Measurements from ENCODE around the gene VILL. TPM values are rescaled to one million over a fixed set of nuclear protein-coding genes. Genes with fewer than 3 reads are reported as not detected.

VILL gene
- total and polyA plus RNA-seq, 10 of the 15 experiments (the other 5 are each of a cell fraction or from before 2014, with no cell fraction given), result 0.15 to 5.4 (median 2.1) TPM; not detected in 1

DNA sequence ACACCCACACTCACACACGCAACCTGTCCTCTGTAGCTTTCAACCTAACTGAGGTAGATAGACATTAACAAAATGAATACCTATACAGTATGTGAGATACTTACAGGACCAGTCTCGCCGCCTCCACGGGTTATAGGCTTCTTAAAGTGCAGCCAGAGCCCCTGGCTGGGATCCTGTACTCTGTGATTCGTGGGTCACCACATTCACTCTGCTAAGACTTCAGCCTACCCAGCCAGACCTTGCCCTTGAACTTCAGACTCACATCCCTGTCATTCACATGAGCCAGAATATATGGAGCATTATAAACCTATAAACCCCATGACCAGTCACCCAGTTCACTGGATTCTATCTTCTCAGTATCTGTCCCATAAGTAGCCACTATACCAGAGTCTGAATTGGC lies 49.8 kb downstream of the VILL start:
- no peak overlapping the region for H3K4me2 ChIP-seq (ENCODE audit: control insufficient read depth, insufficient read depth)
- POLR2A ChIA-PET, result no interaction called here
- no TSS peak for BruUV-seq (replicated peaks)
- no peak overlapping the region for H3K27ac ChIP-seq (ENCODE audit: control insufficient read depth, insufficient read depth)
- intact Hi-C loops (cut with micrococcal nuclease; ENCODE audit: unreplicated experiment) (loop anchor here (1.0 kb wide), 1 partner anchor 36 kb away; no protein-coding TSS in a partner anchor), in situ Hi-C loops (cut with MboI) (no loop called here)
- H4K20me1 ChIP-seq (ENCODE audit: control insufficient read depth, insufficient read depth), result no peaks in the 10 kb centered on the region
- TF ChIP-seq ZNF622 (IDR thresholded peaks at IDR 0.05), result no peak
- TF ChIP-seq, protein P1, sequence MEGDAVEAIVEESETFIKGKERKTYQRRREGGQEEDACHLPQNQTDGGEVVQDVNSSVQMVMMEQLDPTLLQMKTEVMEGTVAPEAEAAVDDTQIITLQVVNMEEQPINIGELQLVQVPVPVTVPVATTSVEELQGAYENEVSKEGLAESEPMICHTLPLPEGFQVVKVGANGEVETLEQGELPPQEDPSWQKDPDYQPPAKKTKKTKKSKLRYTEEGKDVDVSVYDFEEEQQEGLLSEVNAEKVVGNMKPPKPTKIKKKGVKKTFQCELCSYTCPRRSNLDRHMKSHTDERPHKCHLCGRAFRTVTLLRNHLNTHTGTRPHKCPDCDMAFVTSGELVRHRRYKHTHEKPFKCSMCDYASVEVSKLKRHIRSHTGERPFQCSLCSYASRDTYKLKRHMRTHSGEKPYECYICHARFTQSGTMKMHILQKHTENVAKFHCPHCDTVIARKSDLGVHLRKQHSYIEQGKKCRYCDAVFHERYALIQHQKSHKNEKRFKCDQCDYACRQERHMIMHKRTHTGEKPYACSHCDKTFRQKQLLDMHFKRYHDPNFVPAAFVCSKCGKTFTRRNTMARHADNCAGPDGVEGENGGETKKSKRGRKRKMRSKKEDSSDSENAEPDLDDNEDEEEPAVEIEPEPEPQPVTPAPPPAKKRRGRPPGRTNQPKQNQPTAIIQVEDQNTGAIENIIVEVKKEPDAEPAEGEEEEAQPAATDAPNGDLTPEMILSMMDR (IDR thresholded peaks at IDR 0.05 in 2 of 3, conservative IDR thresholded peaks at IDR 0.05 in 1 of 3; ENCODE audit: control insufficient read depth in 2 of 3, extremely low read depth in 1 of 3, insufficient read depth in 1 of 3, low read depth in 3 of 3, low read length in 3 of 3), result no peak
- no peak for TF ChIP-seq SREBF2 (IDR thresholded peaks at IDR 0.05; ENCODE audit: low read length)
- TF ChIP-seq, protein P2, sequence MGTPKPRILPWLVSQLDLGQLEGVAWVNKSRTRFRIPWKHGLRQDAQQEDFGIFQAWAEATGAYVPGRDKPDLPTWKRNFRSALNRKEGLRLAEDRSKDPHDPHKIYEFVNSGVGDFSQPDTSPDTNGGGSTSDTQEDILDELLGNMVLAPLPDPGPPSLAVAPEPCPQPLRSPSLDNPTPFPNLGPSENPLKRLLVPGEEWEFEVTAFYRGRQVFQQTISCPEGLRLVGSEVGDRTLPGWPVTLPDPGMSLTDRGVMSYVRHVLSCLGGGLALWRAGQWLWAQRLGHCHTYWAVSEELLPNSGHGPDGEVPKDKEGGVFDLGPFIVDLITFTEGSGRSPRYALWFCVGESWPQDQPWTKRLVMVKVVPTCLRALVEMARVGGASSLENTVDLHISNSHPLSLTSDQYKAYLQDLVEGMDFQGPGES (IDR thresholded peaks at IDR 0.05), result no peak
- TF ChIP-seq TBL1XR1 (IDR thresholded peaks at IDR 0.05; ENCODE audit: low read depth, low read length), result no peak
- no peak for TF ChIP-seq MYB (IDR thresholded peaks at IDR 0.05; ENCODE audit: borderline replicate concordance, low read depth, low read length)
- no peak for TF ChIP-seq MXI1 (IDR thresholded peaks at IDR 0.05; ENCODE audit: low read depth, low read length)
- no peak for TF ChIP-seq SIX5 (IDR thresholded peaks at IDR 0.05; ENCODE audit: low read depth, low read length, severe bottlenecking)
- no peak for TF ChIP-seq KAT2A (conservative IDR thresholded peaks at IDR 0.05; ENCODE audit: control insufficient read depth, low read depth, low read length)
- H3K27me3 ChIP-seq (replicated peaks in 1 of 2; ENCODE audit: control insufficient read depth in 2 of 2, insufficient read depth in 2 of 2, low read length in 1 of 2), result peaks cover 0 to 3% of the 10 kb centered on the region in 2 experiments; a peak in 2 of 4 replicates
- DNase-seq (ENCODE audit: low read depth, low spot score) (no peak), FAIRE-seq (no peak), ATAC-seq (no peak)
- SMC1A ChIA-PET (ENCODE audit: uncharacterized antibody, unreplicated experiment), result interaction anchor here (1.0 kb wide), 1 partner anchor 66 kb away, joined by 3 read pairs; no protein-coding TSS in a partner anchor
- peaks cover 13% of the 10 kb centered on the region for H3K4me1 ChIP-seq (ENCODE audit: control insufficient read depth, insufficient read depth, low read length)
- H3K36me3 ChIP-seq (ENCODE audit: control insufficient read depth in 2 of 2, insufficient read depth in 2 of 2, low read length in 1 of 2), result no peaks in the 10 kb centered on the region
- no peaks in the 10 kb centered on the region for H3K9me3 ChIP-seq (replicated peaks; ENCODE audit: control insufficient read depth, insufficient read depth, low read length)
- H2AFZ ChIP-seq (ENCODE audit: control insufficient read depth, low read depth, low read length), result no peak overlapping the region; the same call in 1 of the 2 replicates
- CTCF ChIA-PET, result interaction anchor here (1.3 to 2.5 kb wide), 5 partner anchors 35 to 78 kb away, joined by 3 to 9 read pairs (median 4); no protein-coding TSS in a partner anchor
- 52% methylated on average over 5 of the region's 5 CpGs for WGBS (ENCODE audit: insufficient coverage, insufficient replicate concordance, low lambda C conversion rate, missing lambda C conversion rate)
- no peaks in the 10 kb centered on the region for H3K79me2 ChIP-seq (ENCODE audit: control insufficient read depth, insufficient read depth, low read length)
- RAD21 ChIA-PET (ENCODE audit: unreplicated experiment), result no interaction called here
- H3K4me3 ChIP-seq, result no peak overlapping the region; the same call in 1 of the 2 replicates
- no peak overlapping the region for H3K9ac ChIP-seq (ENCODE audit: control insufficient read depth, insufficient read depth, low read length)
